Lung (tissue), 12 donors: ENCODE data around the gene PFKFB4. TPM values are rescaled to one million over a fixed set of nuclear protein-coding genes. Genes with fewer than 3 reads are reported as not detected.
"Not testable (repeated sequence)": the region's sequence is repeated elsewhere in the genome, so short reads cannot be mapped to it uniquely, and the experiment has no call there.

ENCODE experiments used
- ATAC-seq: fragments of 200-7000 bp; cut with Tn5 transposase; one replicate; pipeline ENCODE4 v1.9.1; 2020; ENCODE audit warnings: moderate number of reproducible peaks; ENCODE audit not compliant: insufficient read depth, low FRiP score
- DNase-seq, 3 donors: peaks; one replicate each; pipeline ENCODE4 v3.0.0-alpha.2; 2013 to 2017
- H3K27ac ChIP-seq, 2 donors: one replicate each; pipeline ENCODE4 v1.5.1; 2013; ENCODE audit warnings: mild to moderate bottlenecking in 2 of 2, moderate library complexity in 2 of 2, control low read depth in 1 of 2, inconsistent platforms in 1 of 2, low read depth in 1 of 2, low read length in 1 of 2
- H3K27me3 ChIP-seq, 3 donors: one replicate each; pipeline ENCODE4 v1.5.1; 2013; ENCODE audit warnings: low read length in 2 of 3; ENCODE audit not compliant: control insufficient read depth in 3 of 3, insufficient read depth in 3 of 3
- H3K36me3 ChIP-seq, 4 donors: one replicate each; pipeline ENCODE4 v1.5.1; 2013; ENCODE audit warnings: low read length in 4 of 4, mild to moderate bottlenecking in 1 of 4, moderate library complexity in 1 of 4; ENCODE audit not compliant: control insufficient read depth in 4 of 4, insufficient read depth in 4 of 4
- H3K4me1 ChIP-seq, 5 donors: one replicate each; pipeline ENCODE4 v1.5.1; 2013; ENCODE audit warnings: low read length in 5 of 5, mild to moderate bottlenecking in 2 of 5, moderate library complexity in 1 of 5; ENCODE audit not compliant: control insufficient read depth in 5 of 5, insufficient read depth in 5 of 5
- H3K4me3 ChIP-seq: one replicate; pipeline ENCODE4 v1.5.1; 2013; ENCODE audit warnings: mild to moderate bottlenecking, control low read depth, moderate library complexity
- H3K9ac ChIP-seq, 2 donors: one replicate each; pipeline ENCODE4 v1.5.1; 2013; ENCODE audit warnings: low read length in 2 of 2, control low read depth in 1 of 2; ENCODE audit not compliant: insufficient read depth in 1 of 2
- H3K9me3 ChIP-seq, 4 donors: one replicate each; pipeline ENCODE4 v1.5.1; 2013; ENCODE audit warnings: low read length in 3 of 4, mild to moderate bottlenecking in 1 of 4, moderate library complexity in 1 of 4; ENCODE audit not compliant: control insufficient read depth in 4 of 4, insufficient read depth in 3 of 4
- WGBS, 2 donors: extraction: QIAGEN DNeasy Blood & Tissue Kit; methylation state at CpG; one replicate each; pipeline ENCODE4 v1.1.7; 2013; 5-methylcytosine and 5-hydroxymethylcytosine counted together
- polyA plus RNA-seq, 2 donors: library from polyadenylated mRNA; stranded (reverse); fragments of 200-250 nt; gene quantifications; one replicate each; pipeline ENCODE4 v1.2.1, GENCODE V29; 2013
- total RNA-seq, 2 donors: library from RNA; depleted of rRNA in 1 of 2; stranded (reverse); fragments of >200 nt in 1 of 2; gene quantifications; one replicate each; pipeline ENCODE4 v1.2.1, GENCODE V29; 2014 to 2021
- TF ChIP-seq, protein P1 (sequence below): IDR thresholded peaks from 2 replicates; pipeline ENCODE4 v1.5.1; 2012; ENCODE audit warnings: mild to moderate bottlenecking; ENCODE audit errors: control extremely low read depth, extremely low read depth
- donor health status: control.
- donor health status: control.
- donor health status: Bipolar disorder and iron deficiency.
- donor health status: healthy.
- donor health status: DM: yes; HTN: yes; CAD: no.

Gene PFKFB4
- total and polyA plus RNA-seq, 4 donors = 3.6 to 15.9 (median 12.1) TPM

GRCh38 chr3:48475188-48475587 lies 81.4 kb downstream of the PFKFB4 start:
- Histone ChIP-seq H3K27ac (no peak overlapping the region), H3K4me3 (no peak overlapping the region), H3K4me1 (peaks cover 0 to 12% (median 6%) of the 10 kb centered on the region in 5 donors), H3K9me3 (no peaks in the 10 kb centered on the region), H3K27me3 (no peaks in the 10 kb centered on the region), H3K36me3 (peaks cover 0 to 12% (median 0%) of the 10 kb centered on the region in 4 donors), H3K9ac (no peak overlapping the region)
- ATAC-seq (no peak), DNase-seq (no peak)
- 90 to 91% methylated on average over 11 of the region's 11 CpGs for WGBS, 2 donors
- TF ChIP-seq, protein P1, sequence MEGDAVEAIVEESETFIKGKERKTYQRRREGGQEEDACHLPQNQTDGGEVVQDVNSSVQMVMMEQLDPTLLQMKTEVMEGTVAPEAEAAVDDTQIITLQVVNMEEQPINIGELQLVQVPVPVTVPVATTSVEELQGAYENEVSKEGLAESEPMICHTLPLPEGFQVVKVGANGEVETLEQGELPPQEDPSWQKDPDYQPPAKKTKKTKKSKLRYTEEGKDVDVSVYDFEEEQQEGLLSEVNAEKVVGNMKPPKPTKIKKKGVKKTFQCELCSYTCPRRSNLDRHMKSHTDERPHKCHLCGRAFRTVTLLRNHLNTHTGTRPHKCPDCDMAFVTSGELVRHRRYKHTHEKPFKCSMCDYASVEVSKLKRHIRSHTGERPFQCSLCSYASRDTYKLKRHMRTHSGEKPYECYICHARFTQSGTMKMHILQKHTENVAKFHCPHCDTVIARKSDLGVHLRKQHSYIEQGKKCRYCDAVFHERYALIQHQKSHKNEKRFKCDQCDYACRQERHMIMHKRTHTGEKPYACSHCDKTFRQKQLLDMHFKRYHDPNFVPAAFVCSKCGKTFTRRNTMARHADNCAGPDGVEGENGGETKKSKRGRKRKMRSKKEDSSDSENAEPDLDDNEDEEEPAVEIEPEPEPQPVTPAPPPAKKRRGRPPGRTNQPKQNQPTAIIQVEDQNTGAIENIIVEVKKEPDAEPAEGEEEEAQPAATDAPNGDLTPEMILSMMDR = no peak

DNA sequence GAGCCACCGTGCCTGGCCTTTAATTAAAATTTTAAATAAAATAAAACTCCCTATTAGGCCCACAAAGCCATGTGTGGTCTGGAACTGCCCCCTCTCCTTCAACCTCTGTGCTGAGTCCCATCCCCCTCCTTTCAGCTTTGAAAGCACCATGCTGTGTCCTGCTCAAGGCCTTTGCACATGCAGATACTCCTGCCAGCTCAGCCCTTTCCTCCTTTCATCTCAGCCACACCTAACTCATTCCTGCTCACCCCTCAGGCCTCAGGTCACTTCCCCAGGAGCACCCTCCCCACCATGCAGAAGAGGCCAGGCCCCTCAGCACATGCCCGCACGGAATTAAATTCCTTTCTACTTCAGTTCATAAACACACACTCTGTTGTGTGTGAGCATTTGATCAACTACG lies 82.0 kb downstream of the PFKFB4 start:
- Histone ChIP-seq H3K9ac (no peak overlapping the region), H3K9me3 (no peaks in the 10 kb centered on the region), H3K36me3 (peaks cover 0 to 12% (median 1%) of the 10 kb centered on the region in 4 donors), H3K4me3 (no peak overlapping the region), H3K27me3 (no peaks in the 10 kb centered on the region), H3K4me1 (peaks cover 0 to 16% (median 6%) of the 10 kb centered on the region in 5 donors), H3K27ac (peak overlapping the region in 1 of 2 donors; percentile 20)
- no peak for ATAC-seq
- no peak for DNase-seq
- TF ChIP-seq, protein P1 = no peak
- WGBS, 2 donors = 73 to 85% methylated on average over 4 of the region's 4 CpGs

- not testable (repeated sequence) for H3K4me3 ChIP-seq, H3K9me3 ChIP-seq, H3K27me3 ChIP-seq, H3K27ac ChIP-seq, DNase-seq, ATAC-seq, H3K9ac ChIP-seq
- peaks cover 0 to 16% (median 4%) of the 10 kb centered on the region in 4 donors for H3K36me3 ChIP-seq
- 93 to 94% methylated on average over 4 of the region's 4 CpGs for WGBS, 2 donors
- peaks cover 0 to 22% (median 6%) of the 10 kb centered on the region in 5 donors for H3K4me1 ChIP-seq
These were observed 82.6 kb downstream of the PFKFB4 start for GRCh38 chr3:48474031-48474430.

DNA sequence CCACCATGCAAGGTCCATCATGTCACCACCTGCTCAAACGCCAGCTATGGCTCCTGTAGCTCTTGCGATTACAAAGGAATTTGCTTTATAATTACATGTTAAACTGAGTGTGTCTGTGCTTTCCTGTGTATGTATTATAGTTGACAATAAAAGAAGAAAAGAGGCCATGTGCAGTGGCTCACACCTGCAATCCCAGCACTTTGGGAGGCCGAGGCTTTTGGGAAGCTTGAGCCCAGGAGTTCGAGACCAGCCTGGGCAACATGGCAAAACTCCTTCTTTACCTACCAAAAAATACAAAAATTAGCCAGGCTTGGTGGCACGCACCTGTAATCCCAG lies 83.0 kb downstream of the PFKFB4 start:
- Histone ChIP-seq H3K27me3 (no peaks in the 10 kb centered on the region), H3K9ac (peak overlapping the region in 1 of 2 donors; percentile 65), H3K9me3 (no peaks in the 10 kb centered on the region), H3K36me3 (peaks cover 0 to 15% (median 4%) of the 10 kb centered on the region in 4 donors), H3K27ac (peak overlapping the region; percentile 83 to 100), H3K4me3 (no peak overlapping the region), H3K4me1 (peaks cover 0 to 25% (median 6%) of the 10 kb centered on the region in 5 donors)
- WGBS, 2 donors = 73 to 81% methylated on average over 5 of the region's 5 CpGs
- DNase-seq (no peak), ATAC-seq (no peak)
- TF ChIP-seq, protein P1 = no peak
